Measurements from ENCODE around the gene BCL2.

The BCL2 gene

DNA sequence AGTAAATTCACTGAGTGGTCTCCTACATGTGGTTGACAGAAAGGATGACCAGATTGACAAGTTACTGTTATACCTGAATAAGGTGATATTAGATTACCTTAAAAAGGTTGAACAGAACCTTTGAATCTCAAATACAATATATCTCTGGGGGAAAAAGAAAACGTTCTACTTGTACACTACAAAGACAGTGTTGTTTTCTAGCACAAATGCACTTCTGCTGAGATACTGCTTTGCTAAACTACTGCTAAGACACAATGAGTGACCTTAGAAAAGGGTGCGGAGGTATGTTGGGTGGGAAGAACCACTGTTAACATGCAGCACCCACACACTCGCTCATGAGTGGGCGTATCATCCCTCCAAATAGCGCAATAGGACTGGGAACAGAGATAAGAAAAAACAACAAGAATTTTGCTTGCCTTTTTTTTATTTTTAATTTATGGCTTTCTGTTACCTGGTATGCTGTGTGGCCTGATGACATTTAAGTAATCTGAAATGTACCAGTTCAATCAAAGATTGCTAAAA, 6.1 kb downstream of the BCL2 start:
- TF ChIP-seq, protein P1, sequence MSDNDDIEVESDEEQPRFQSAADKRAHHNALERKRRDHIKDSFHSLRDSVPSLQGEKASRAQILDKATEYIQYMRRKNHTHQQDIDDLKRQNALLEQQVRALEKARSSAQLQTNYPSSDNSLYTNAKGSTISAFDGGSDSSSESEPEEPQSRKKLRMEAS (IDR thresholded peaks at IDR 0.05), result no peak
- TF ChIP-seq, protein P2, sequence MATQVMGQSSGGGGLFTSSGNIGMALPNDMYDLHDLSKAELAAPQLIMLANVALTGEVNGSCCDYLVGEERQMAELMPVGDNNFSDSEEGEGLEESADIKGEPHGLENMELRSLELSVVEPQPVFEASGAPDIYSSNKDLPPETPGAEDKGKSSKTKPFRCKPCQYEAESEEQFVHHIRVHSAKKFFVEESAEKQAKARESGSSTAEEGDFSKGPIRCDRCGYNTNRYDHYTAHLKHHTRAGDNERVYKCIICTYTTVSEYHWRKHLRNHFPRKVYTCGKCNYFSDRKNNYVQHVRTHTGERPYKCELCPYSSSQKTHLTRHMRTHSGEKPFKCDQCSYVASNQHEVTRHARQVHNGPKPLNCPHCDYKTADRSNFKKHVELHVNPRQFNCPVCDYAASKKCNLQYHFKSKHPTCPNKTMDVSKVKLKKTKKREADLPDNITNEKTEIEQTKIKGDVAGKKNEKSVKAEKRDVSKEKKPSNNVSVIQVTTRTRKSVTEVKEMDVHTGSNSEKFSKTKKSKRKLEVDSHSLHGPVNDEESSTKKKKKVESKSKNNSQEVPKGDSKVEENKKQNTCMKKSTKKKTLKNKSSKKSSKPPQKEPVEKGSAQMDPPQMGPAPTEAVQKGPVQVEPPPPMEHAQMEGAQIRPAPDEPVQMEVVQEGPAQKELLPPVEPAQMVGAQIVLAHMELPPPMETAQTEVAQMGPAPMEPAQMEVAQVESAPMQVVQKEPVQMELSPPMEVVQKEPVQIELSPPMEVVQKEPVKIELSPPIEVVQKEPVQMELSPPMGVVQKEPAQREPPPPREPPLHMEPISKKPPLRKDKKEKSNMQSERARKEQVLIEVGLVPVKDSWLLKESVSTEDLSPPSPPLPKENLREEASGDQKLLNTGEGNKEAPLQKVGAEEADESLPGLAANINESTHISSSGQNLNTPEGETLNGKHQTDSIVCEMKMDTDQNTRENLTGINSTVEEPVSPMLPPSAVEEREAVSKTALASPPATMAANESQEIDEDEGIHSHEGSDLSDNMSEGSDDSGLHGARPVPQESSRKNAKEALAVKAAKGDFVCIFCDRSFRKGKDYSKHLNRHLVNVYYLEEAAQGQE (IDR thresholded peaks at IDR 0.05; ENCODE audit: low read depth), result no peak
- no peak for TF ChIP-seq ZBTB7A (IDR thresholded peaks at IDR 0.05; ENCODE audit: low read depth)
- no peak for TF ChIP-seq YY1 (IDR thresholded peaks at IDR 0.05; ENCODE audit: low read depth)
- TF ChIP-seq RAD21 (IDR thresholded peaks at IDR 0.05; ENCODE audit: low read depth), result no peak
- no peak for TF ChIP-seq CEBPB (IDR thresholded peaks at IDR 0.05)
- TF ChIP-seq EGR1 (IDR thresholded peaks at IDR 0.05), result no peak
- TF ChIP-seq TAF1 (IDR thresholded peaks at IDR 0.05; ENCODE audit: low read depth), result no peak
- TF ChIP-seq TEAD4 (IDR thresholded peaks at IDR 0.05), result no peak
- no peak for TF ChIP-seq CREB1 (IDR thresholded peaks at IDR 0.05; ENCODE audit: low read depth)
- no peak for TF ChIP-seq NFIC (IDR thresholded peaks at IDR 0.05)
- no peak for TF ChIP-seq TCF12 (IDR thresholded peaks at IDR 0.05; ENCODE audit: low read depth)
- no peak for TF ChIP-seq FOXM1 (IDR thresholded peaks at IDR 0.05; ENCODE audit: borderline replicate concordance, low read depth)
- TF ChIP-seq, protein P3, sequence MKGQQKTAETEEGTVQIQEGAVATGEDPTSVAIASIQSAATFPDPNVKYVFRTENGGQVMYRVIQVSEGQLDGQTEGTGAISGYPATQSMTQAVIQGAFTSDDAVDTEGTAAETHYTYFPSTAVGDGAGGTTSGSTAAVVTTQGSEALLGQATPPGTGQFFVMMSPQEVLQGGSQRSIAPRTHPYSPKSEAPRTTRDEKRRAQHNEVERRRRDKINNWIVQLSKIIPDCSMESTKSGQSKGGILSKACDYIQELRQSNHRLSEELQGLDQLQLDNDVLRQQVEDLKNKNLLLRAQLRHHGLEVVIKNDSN (IDR thresholded peaks at IDR 0.05), result no peak
- no peak for TF ChIP-seq EP300 (IDR thresholded peaks at IDR 0.05; ENCODE audit: borderline replicate concordance)

DNA sequence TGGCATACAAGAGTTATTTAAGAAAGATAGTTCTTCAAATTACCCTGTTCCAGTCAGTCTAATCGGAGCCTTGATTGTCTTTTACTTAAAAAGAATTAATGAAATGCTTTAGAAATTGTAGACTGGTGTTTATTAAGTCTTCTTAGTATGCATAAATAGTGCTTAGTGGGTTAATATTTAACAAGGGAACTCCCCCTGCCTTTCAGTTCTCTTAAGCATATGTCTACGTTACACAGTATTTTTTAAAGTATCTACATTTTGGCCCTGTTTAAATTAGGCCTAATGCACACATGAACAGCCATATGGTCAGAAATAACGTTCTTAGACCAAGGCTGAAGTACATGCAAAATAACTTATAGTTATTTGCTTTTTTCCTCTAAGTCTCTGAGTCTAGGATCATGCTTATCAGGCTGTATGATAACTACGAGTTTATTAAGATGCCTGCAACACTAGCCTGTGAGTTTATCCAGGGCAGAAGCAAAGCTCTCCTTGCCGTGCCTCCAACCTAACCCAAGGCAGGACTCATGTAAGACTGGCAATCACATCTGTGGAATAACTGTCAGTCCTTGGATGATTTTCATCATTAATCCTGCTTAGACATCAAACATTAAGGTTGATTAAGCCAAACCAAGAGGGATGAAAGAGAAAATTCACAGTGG, 6.7 kb downstream of the BCL2 start:
- TF ChIP-seq TAF1 (IDR thresholded peaks at IDR 0.05; ENCODE audit: low read depth) (no peak), EGR1 (IDR thresholded peaks at IDR 0.05) (no peak), NFIC (IDR thresholded peaks at IDR 0.05) (no peak), TEAD4 (IDR thresholded peaks at IDR 0.05) (no peak), CREB1 (IDR thresholded peaks at IDR 0.05; ENCODE audit: low read depth) (no peak), TCF12 (IDR thresholded peaks at IDR 0.05; ENCODE audit: low read depth) (no peak), FOXM1 (IDR thresholded peaks at IDR 0.05; ENCODE audit: borderline replicate concordance, low read depth) (no peak), CEBPB (IDR thresholded peaks at IDR 0.05) (no peak), ZBTB7A (IDR thresholded peaks at IDR 0.05; ENCODE audit: low read depth) (no peak), EP300 (IDR thresholded peaks at IDR 0.05; ENCODE audit: borderline replicate concordance) (no peak), RAD21 (IDR thresholded peaks at IDR 0.05; ENCODE audit: low read depth) (no peak), YY1 (IDR thresholded peaks at IDR 0.05; ENCODE audit: low read depth) (no peak)
- TF ChIP-seq, protein P1 (IDR thresholded peaks at IDR 0.05), result no peak
- TF ChIP-seq, protein P2 (IDR thresholded peaks at IDR 0.05; ENCODE audit: low read depth), result no peak
- TF ChIP-seq, protein P3 (IDR thresholded peaks at IDR 0.05), result no peak

DNA sequence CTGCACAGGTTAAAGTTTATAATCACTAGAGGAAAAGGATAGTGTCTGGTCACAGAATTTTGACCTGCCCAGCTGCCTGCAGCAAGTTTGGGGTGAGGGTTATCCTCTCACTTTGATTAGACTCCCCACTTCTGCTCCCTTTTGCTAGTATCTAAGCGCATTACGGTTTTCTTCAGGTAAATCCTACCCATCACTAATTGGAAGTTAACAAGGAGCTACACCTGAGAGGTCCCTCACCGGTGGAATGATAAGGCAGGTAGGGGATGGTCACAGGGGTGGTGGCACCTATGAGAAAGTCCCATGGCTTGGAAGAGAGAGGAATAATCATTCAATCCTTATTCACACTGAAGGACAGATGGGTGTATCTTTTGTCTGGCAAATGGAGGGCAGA, 7.6 kb downstream of the BCL2 start:
- TF ChIP-seq EP300 (IDR thresholded peaks at IDR 0.05; ENCODE audit: borderline replicate concordance), result no peak

DNA sequence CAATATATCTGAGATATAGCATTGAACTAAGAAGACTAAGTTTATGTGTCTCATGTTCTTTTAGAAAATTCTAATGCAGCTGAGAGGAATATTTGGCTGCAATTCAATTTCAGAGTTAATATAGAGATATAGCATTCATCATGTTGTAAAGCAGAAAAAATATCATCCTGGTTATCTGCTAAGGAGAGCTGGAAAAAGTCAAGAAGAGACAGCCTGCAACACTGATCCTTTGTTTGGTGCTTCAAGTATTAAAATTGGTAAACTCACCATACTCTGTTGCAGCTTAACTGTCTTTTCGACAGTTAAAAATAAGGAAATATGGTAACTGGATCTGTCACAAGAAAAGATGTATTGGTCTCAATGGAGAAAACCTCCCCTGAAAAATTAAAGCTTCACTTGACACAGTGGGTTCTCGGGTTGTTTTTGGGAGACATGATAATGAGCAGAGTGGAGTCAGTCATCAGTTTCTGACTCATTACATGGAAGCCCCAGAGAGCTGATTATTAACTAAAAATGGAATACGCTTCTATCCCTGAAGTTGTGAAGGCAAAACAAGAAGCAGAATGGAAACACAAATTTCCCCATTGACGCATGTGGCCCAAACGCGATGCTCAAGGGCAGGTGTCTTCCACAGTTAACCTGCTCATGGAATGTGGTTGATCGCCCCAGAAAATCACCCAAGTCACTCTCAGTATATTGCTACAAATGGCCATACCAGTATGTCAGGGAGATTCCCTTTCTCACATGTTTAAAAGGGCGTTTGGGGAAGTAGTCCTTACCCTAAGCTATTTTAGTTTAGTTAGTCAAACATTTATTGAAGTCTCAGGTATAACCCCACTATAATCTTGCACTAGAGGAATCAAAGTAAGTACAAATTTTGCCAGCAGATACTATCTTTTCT, 8.2 kb downstream of the BCL2 start:
- TF ChIP-seq CREB1 (IDR thresholded peaks at IDR 0.05; ENCODE audit: low read depth) (no peak), CEBPB (IDR thresholded peaks at IDR 0.05) (no peak), TEAD4 (IDR thresholded peaks at IDR 0.05) (no peak), ZBTB7A (IDR thresholded peaks at IDR 0.05; ENCODE audit: low read depth) (no peak), FOXM1 (IDR thresholded peaks at IDR 0.05; ENCODE audit: borderline replicate concordance, low read depth) (no peak), EP300 (IDR thresholded peaks at IDR 0.05; ENCODE audit: borderline replicate concordance) (no peak), TAF1 (IDR thresholded peaks at IDR 0.05; ENCODE audit: low read depth) (no peak), TCF12 (IDR thresholded peaks at IDR 0.05; ENCODE audit: low read depth) (no peak), NFIC (IDR thresholded peaks at IDR 0.05) (no peak), RAD21 (IDR thresholded peaks at IDR 0.05; ENCODE audit: low read depth) (no peak), EGR1 (IDR thresholded peaks at IDR 0.05) (no peak), YY1 (IDR thresholded peaks at IDR 0.05; ENCODE audit: low read depth) (no peak)
- TF ChIP-seq, protein P3 (IDR thresholded peaks at IDR 0.05), result no peak
- TF ChIP-seq, protein P2 (IDR thresholded peaks at IDR 0.05; ENCODE audit: low read depth), result no peak
- TF ChIP-seq, protein P1 (IDR thresholded peaks at IDR 0.05), result no peak

Data from Ishikawa (cell line).